Naive thymus-derived CD4-positive, alpha-beta T cell (primary cell): ENCODE results near the gene DTNA. TPM values are rescaled to one million over a fixed set of nuclear protein-coding genes. Genes with fewer than 3 reads are reported as not detected.

Source experiments
- ATAC-seq: fragments of 150-1000 bp; cut with Tn5 transposase; 2 replicates; pipeline ENCODE4 v1.10.0; 2021; ENCODE audit warnings: mild to moderate bottlenecking, moderate library complexity
- CTCF ChIA-PET: fragments of 350-600 bp; sonication (Branson Sonifier 250); formaldehyde crosslinking; loops from one replicate; lab custom pipeline; 2021; ENCODE audit warnings: antibody characterized with exemption; lab: Charles Lee
- POLR2A ChIA-PET: fragments of 350-600 bp; sonication (Branson Sonifier 250); formaldehyde crosslinking; loops from one replicate; lab custom pipeline; 2021; ENCODE audit warnings: antibody characterized with exemption, inconsistent platforms; lab: Charles Lee
- DNase-seq, 9 donors: peaks; one replicate each; pipeline versions ENCODE4 v3.0.0 to v3.0.0-alpha.2; 2020 to 2022; ENCODE audit warnings: mixed read lengths in 1 of 9
- H3K27ac ChIP-seq: one replicate; pipeline ENCODE4 v1.7.0; 2013; ENCODE audit warnings: mild to moderate bottlenecking, low read depth, low read length, moderate library complexity
- H3K27me3 ChIP-seq, 2 donors: one replicate each; pipeline ENCODE4 v1.7.0; 2013; ENCODE audit warnings: low read length in 2 of 2, mild to moderate bottlenecking in 2 of 2, moderate library complexity in 2 of 2; ENCODE audit not compliant: control insufficient read depth in 2 of 2, insufficient read depth in 2 of 2
- H3K36me3 ChIP-seq, 3 experiments: 1 replicate in 2 of 3; 2 replicates in 1 of 3; pipeline ENCODE4 v1.7.0; 2013; ENCODE audit warnings: low read length in 3 of 3, mild to moderate bottlenecking in 3 of 3, moderate library complexity in 1 of 3; ENCODE audit not compliant: insufficient read depth in 3 of 3, control insufficient read depth in 2 of 3
- H3K4me1 ChIP-seq, 2 donors: one replicate each; pipeline ENCODE4 v1.7.0; 2013; ENCODE audit warnings: low read length in 2 of 2, mild to moderate bottlenecking in 2 of 2, moderate library complexity in 1 of 2; ENCODE audit not compliant: control insufficient read depth in 2 of 2, insufficient read depth in 2 of 2
- H3K4me3 ChIP-seq: 2 replicates; pipeline ENCODE4 v1.7.0; 2013; ENCODE audit warnings: mild to moderate bottlenecking, low read length
- H3K9me3 ChIP-seq, 3 experiments: 1 replicate in 2 of 3; 2 replicates in 1 of 3; pipeline ENCODE4 v1.7.0; 2013; ENCODE audit warnings: low read length in 3 of 3; ENCODE audit not compliant: control insufficient read depth in 2 of 3
- H3K27ac Mint-ChIP-seq, 9 donors: one replicate each; pipeline ENCODE4 v1.8.0; 2020 to 2022; ENCODE audit warnings: mixed read lengths in 9 of 9, mild to moderate bottlenecking in 8 of 9, moderate library complexity in 5 of 9, inconsistent platforms in 2 of 9
- H3K27me3 Mint-ChIP-seq, 5 donors: one replicate each; pipeline ENCODE4 v1.8.0; 2021 to 2022; ENCODE audit warnings: mixed read lengths in 5 of 5, mild to moderate bottlenecking in 1 of 5
- H3K36me3 Mint-ChIP-seq, 5 donors: one replicate each; pipeline ENCODE4 v1.8.0; 2020 to 2022; ENCODE audit warnings: mixed read lengths in 5 of 5, mild to moderate bottlenecking in 3 of 5, inconsistent platforms in 1 of 5
- H3K4me1 Mint-ChIP-seq, 7 donors: one replicate each; pipeline ENCODE4 v1.8.0; 2020 to 2022; ENCODE audit warnings: mixed read lengths in 7 of 7, mild to moderate bottlenecking in 3 of 7, inconsistent platforms in 1 of 7
- H3K4me3 Mint-ChIP-seq, 10 donors: one replicate each; pipeline ENCODE4 v1.8.0; 2020 to 2022; ENCODE audit warnings: mild to moderate bottlenecking in 10 of 10, mixed read lengths in 10 of 10, moderate library complexity in 6 of 10, inconsistent platforms in 2 of 10
- H3K9me3 Mint-ChIP-seq, 11 donors: one replicate each; pipeline ENCODE4 v1.8.0; 2020 to 2022; ENCODE audit warnings: mixed read lengths in 11 of 11, mild to moderate bottlenecking in 4 of 11, inconsistent platforms in 1 of 11, moderate library complexity in 1 of 11
- intact Hi-C, 2 donors: fragments of 100-400 bp; cut with micrococcal nuclease; formaldehyde crosslinking; loops; one replicate each; pipeline ENCODE4 v1.15.1; 2023
- polyA plus RNA-seq, 2 donors: library from polyadenylated mRNA; unstranded; fragments of 300-500 nt; fragmentation: Illumina TruSeq; gene quantifications; one replicate each; pipeline ENCODE4 v1.2.3, GENCODE V29; 2021
- total RNA-seq, 6 experiments: library from RNA in 5 of 6; stranded (reverse) in 5 of 6; gene quantifications; 1 replicate in 5 of 6; 2 replicates in 1 of 6; pipeline ENCODE4 v1.2.3 and lab custom pipeline; 2021 to 2026

The DTNA gene
- total and polyA plus RNA-seq, 7 experiments from 2014 or later = 0.49 to 1.5 (median 0.63) TPM; not detected in 3

GRCh38 chr18:34757666-34758065 is 47.6 kb downstream of the DTNA start:
- Mint-ChIP-seq H3K27me3 (peaks cover 8 to 43% (median 18%) of the 10 kb centered on the region in 5 donors), H3K9me3 (peaks cover 0 to 5% (median 0%) of the 10 kb centered on the region in 11 donors), H3K4me1 (no peaks in the 10 kb centered on the region), H3K27ac (no peak overlapping the region), H3K36me3 (no peaks in the 10 kb centered on the region), H3K4me3 (no peak overlapping the region)
- Histone ChIP-seq H3K9me3 (no peaks in the 10 kb centered on the region), H3K4me1 (no peaks in the 10 kb centered on the region), H3K27ac (no peak overlapping the region), H3K27me3 (no peaks in the 10 kb centered on the region), H3K4me3 (no peak overlapping the region), H3K36me3 (no peaks in the 10 kb centered on the region)
- ChIA-PET POLR2A (no interaction called here), CTCF (no interaction called here)
- DNase-seq (no peak), ATAC-seq (no peak)
- intact Hi-C loops = no loop called here

- peaks cover 8 to 42% (median 20%) of the 10 kb centered on the region in 5 donors for H3K27me3 Mint-ChIP-seq
- intact Hi-C loops = no loop called here
- CTCF ChIA-PET = no interaction called here
These were observed 48.4 kb downstream of the DTNA start for GRCh38 chr18:34758378-34758948.

GRCh38 chr18:34760444-34760843 is 50.3 kb downstream of the DTNA start:
- intact Hi-C loops = no loop called here
- Histone ChIP-seq H3K9me3 (no peaks in the 10 kb centered on the region), H3K27me3 (no peaks in the 10 kb centered on the region), H3K36me3 (no peaks in the 10 kb centered on the region), H3K4me1 (no peaks in the 10 kb centered on the region), H3K4me3 (no peak overlapping the region), H3K27ac (no peak overlapping the region)
- no peak overlapping the region for H3K27ac Mint-ChIP-seq
- no peak overlapping the region for H3K4me3 Mint-ChIP-seq
- no peaks in the 10 kb centered on the region for H3K4me1 Mint-ChIP-seq
- ChIA-PET POLR2A (no interaction called here), CTCF (no interaction called here)
- H3K36me3 Mint-ChIP-seq = no peaks in the 10 kb centered on the region
- ATAC-seq = no peak
- H3K9me3 Mint-ChIP-seq = peaks cover 0 to 5% (median 0%) of the 10 kb centered on the region in 11 donors
- DNase-seq = no peak
- peaks cover 8 to 34% (median 16%) of the 10 kb centered on the region in 5 donors for H3K27me3 Mint-ChIP-seq

More at GRCh38 chr18:34758378-34758948, 48.4 kb downstream of the DTNA start:
- Histone ChIP-seq H3K27me3 (no peaks in the 10 kb centered on the region), H3K27ac (no peak overlapping the region), H3K36me3 (no peaks in the 10 kb centered on the region), H3K4me3 (no peak overlapping the region), H3K9me3 (no peaks in the 10 kb centered on the region), H3K4me1 (no peaks in the 10 kb centered on the region)
- Mint-ChIP-seq H3K36me3 (no peaks in the 10 kb centered on the region), H3K4me1 (no peaks in the 10 kb centered on the region), H3K9me3 (peaks cover 0 to 5% (median 0%) of the 10 kb centered on the region in 11 donors), H3K4me3 (no peak overlapping the region), H3K27ac (no peak overlapping the region)
- ATAC-seq = no peak
- DNase-seq = no peak
- POLR2A ChIA-PET = no interaction called here

- Histone ChIP-seq H3K4me3 (no peak overlapping the region), H3K9me3 (no peaks in the 10 kb centered on the region), H3K27me3 (no peaks in the 10 kb centered on the region), H3K27ac (no peak overlapping the region), H3K36me3 (no peaks in the 10 kb centered on the region), H3K4me1 (no peaks in the 10 kb centered on the region)
- peaks cover 3 to 30% (median 22%) of the 10 kb centered on the region in 5 donors for H3K27me3 Mint-ChIP-seq
- intact Hi-C loops = no loop called here
- H3K9me3 Mint-ChIP-seq = peaks cover 0 to 8% (median 0%) of the 10 kb centered on the region in 11 donors
- ChIA-PET POLR2A (no interaction called here), CTCF (no interaction called here)
- H3K27ac Mint-ChIP-seq = no peak overlapping the region
- H3K4me1 Mint-ChIP-seq = no peaks in the 10 kb centered on the region
- no peaks in the 10 kb centered on the region for H3K36me3 Mint-ChIP-seq
- DNase-seq = no peak
- ATAC-seq = no peak
- H3K4me3 Mint-ChIP-seq = no peak overlapping the region
These were observed 54.4 kb downstream of the DTNA start for GRCh38 chr18:34764451-34764850.

GRCh38 chr18:34767601-34768027 is 57.5 kb downstream of the DTNA start:
- no peak overlapping the region for H3K27ac Mint-ChIP-seq
- no peak for ATAC-seq

GRCh38 chr18:34771958-34772357 is 61.9 kb downstream of the DTNA start:
- peaks cover 0 to 8% (median 0%) of the 10 kb centered on the region in 11 donors for H3K9me3 Mint-ChIP-seq
- POLR2A ChIA-PET = no interaction called here
- no peak for DNase-seq
- H3K27ac ChIP-seq = no peak overlapping the region
- no peaks in the 10 kb centered on the region for H3K36me3 ChIP-seq
- H3K4me1 Mint-ChIP-seq = no peaks in the 10 kb centered on the region
- no peaks in the 10 kb centered on the region for H3K9me3 ChIP-seq
- intact Hi-C loops = no loop called here
- H3K36me3 Mint-ChIP-seq = no peaks in the 10 kb centered on the region
- no peaks in the 10 kb centered on the region for H3K27me3 ChIP-seq
- no peaks in the 10 kb centered on the region for H3K4me1 ChIP-seq
- H3K27ac Mint-ChIP-seq = no peak overlapping the region
- ATAC-seq = no peak
- peaks cover 9 to 42% (median 26%) of the 10 kb centered on the region in 5 donors for H3K27me3 Mint-ChIP-seq
- H3K4me3 ChIP-seq = no peak overlapping the region
- CTCF ChIA-PET = no interaction called here
- H3K4me3 Mint-ChIP-seq = no peak overlapping the region

More at GRCh38 chr18:34767601-34768027, 57.5 kb downstream of the DTNA start:
- Mint-ChIP-seq H3K27me3 (peaks cover 2 to 27% (median 19%) of the 10 kb centered on the region in 5 donors), H3K4me3 (no peak overlapping the region), H3K36me3 (no peaks in the 10 kb centered on the region), H3K4me1 (no peaks in the 10 kb centered on the region), H3K9me3 (peaks cover 0 to 8% (median 0%) of the 10 kb centered on the region in 11 donors)
- no peaks in the 10 kb centered on the region for H3K9me3 ChIP-seq
- no peaks in the 10 kb centered on the region for H3K27me3 ChIP-seq
- POLR2A ChIA-PET = no interaction called here
- DNase-seq = no peak
- no peak overlapping the region for H3K27ac ChIP-seq
- intact Hi-C loops = no loop called here
- CTCF ChIA-PET = no interaction called here
- H3K4me1 ChIP-seq = no peaks in the 10 kb centered on the region
- no peaks in the 10 kb centered on the region for H3K36me3 ChIP-seq
- no peak overlapping the region for H3K4me3 ChIP-seq

- no peak overlapping the region for H3K27ac ChIP-seq
- H3K27me3 ChIP-seq = no peaks in the 10 kb centered on the region
- intact Hi-C loops = no loop called here
- CTCF ChIA-PET = no interaction called here
- Mint-ChIP-seq H3K4me1 (no peaks in the 10 kb centered on the region), H3K27me3 (peaks cover 9 to 44% (median 23%) of the 10 kb centered on the region in 5 donors), H3K9me3 (peaks cover 0 to 12% (median 0%) of the 10 kb centered on the region in 11 donors), H3K36me3 (no peaks in the 10 kb centered on the region), H3K4me3 (no peak overlapping the region), H3K27ac (no peak overlapping the region)
- ATAC-seq (no peak), DNase-seq (no peak)
- POLR2A ChIA-PET = no interaction called here
- no peaks in the 10 kb centered on the region for H3K36me3 ChIP-seq
- no peaks in the 10 kb centered on the region for H3K4me1 ChIP-seq
- H3K4me3 ChIP-seq = no peak overlapping the region
- H3K9me3 ChIP-seq = no peaks in the 10 kb centered on the region
These were observed 62.8 kb downstream of the DTNA start for GRCh38 chr18:34772887-34773286.
